IMR-90 (cell line): Measurements from ENCODE around the gene GNAZ. TPM values are rescaled to one million over a fixed set of nuclear protein-coding genes. Genes with fewer than 3 reads are reported as not detected.

ENCODE experiments used
- ATAC-seq: fragments of 200-7000 bp; cut with Tn5 transposase; 2 replicates; pipeline ENCODE4 v1.9.1; 2020; ENCODE audit warnings: low read depth, mild to moderate bottlenecking, moderate library complexity
- BruUV-seq: library from RNA; stranded (reverse); fragments of 400-500 nt; replicated peaks from 2 replicates; lab custom pipeline; 2021; lab: Mats Ljungman, UMichigan
- CTCF ChIA-PET: fragments of 300-600 bp; formaldehyde crosslinking; extraction: SDS; loops from one replicate; lab custom pipeline; 2021; ENCODE audit warnings: antibody characterized with exemption; lab: Yijun Ruan, JAX
- POLR2A ChIA-PET: fragments of 300-600 bp; sonication (Branson Sonifier 250); formaldehyde crosslinking; loops from one replicate; lab custom pipeline; 2022; ENCODE audit warnings: antibody characterized with exemption; ENCODE audit not compliant: unreplicated experiment; lab: Charles Lee
- DNase-seq: peaks from one replicate; pipeline ENCODE4 v3.0.0; 2013
- H2AFZ ChIP-seq: replicated peaks from 2 replicates; pipeline ENCODE3; 2013; ENCODE audit warnings: low read length, mild to moderate bottlenecking; ENCODE audit not compliant: poor library complexity
- H2AK5ac ChIP-seq: 2 replicates; pipeline ENCODE4 v1.6.1; 2013; ENCODE audit warnings: low read depth, low read length, inconsistent platforms
- H2AK9ac ChIP-seq: replicated peaks from 2 replicates; pipeline ENCODE3; 2013; ENCODE audit warnings: mild to moderate bottlenecking, low read depth, low read length, moderate library complexity; ENCODE audit not compliant: poor library complexity
- H2BK120ac ChIP-seq: 2 replicates; pipeline ENCODE4 v1.6.1; 2013; ENCODE audit warnings: low read depth, low read length, inconsistent platforms
- H2BK15ac ChIP-seq: 3 replicates; pipeline ENCODE4 v1.6.1; 2013; ENCODE audit warnings: low read depth, low read length, inconsistent platforms
- H2BK20ac ChIP-seq: 2 replicates; pipeline ENCODE4 v1.6.1; 2013; ENCODE audit warnings: low read depth, mild to moderate bottlenecking, inconsistent platforms, low read length, moderate library complexity
- H2BK5ac ChIP-seq: 2 replicates; pipeline ENCODE4 v1.6.1; 2013; ENCODE audit warnings: mild to moderate bottlenecking, low read depth, low read length, inconsistent platforms; ENCODE audit not compliant: poor library complexity, severe bottlenecking
- H3K14ac ChIP-seq: replicated peaks from 2 replicates; pipeline ENCODE4 v1.6.1; 2013; ENCODE audit warnings: low read depth, low read length, inconsistent platforms
- H3K18ac ChIP-seq: 2 replicates; pipeline ENCODE4 v1.6.1; 2013; ENCODE audit warnings: low read depth, low read length, control low read depth
- H3K23ac ChIP-seq: 2 replicates; pipeline ENCODE4 v1.6.1; 2013; ENCODE audit warnings: low read depth, low read length, inconsistent platforms
- H3K27ac ChIP-seq: 2 replicates; pipeline ENCODE4 v1.5.1; 2013; ENCODE audit warnings: mild to moderate bottlenecking, control low read depth, low read length; ENCODE audit not compliant: insufficient read depth
- H3K27me3 ChIP-seq: 2 replicates; pipeline ENCODE4 v1.6.1; 2013; ENCODE audit warnings: low read length; ENCODE audit not compliant: control insufficient read depth, insufficient read depth
- H3K36me3 ChIP-seq: 2 replicates; pipeline ENCODE4 v1.6.1; 2013; ENCODE audit warnings: low read length, mixed read lengths; ENCODE audit not compliant: control insufficient read depth, insufficient read depth
- H3K4ac ChIP-seq: 2 replicates; pipeline ENCODE4 v1.6.1; 2013; ENCODE audit warnings: low read depth, low read length, inconsistent platforms
- H3K4me1 ChIP-seq: 2 replicates; pipeline ENCODE4 v1.6.1; 2013; ENCODE audit warnings: low read length, mixed read lengths; ENCODE audit not compliant: control insufficient read depth, insufficient read depth
- H3K4me2 ChIP-seq: 2 replicates; pipeline ENCODE4 v1.6.1; 2013; ENCODE audit warnings: low read depth, mild to moderate bottlenecking, control low read depth, low read length, moderate library complexity
- H3K4me3 ChIP-seq: 2 replicates; pipeline ENCODE4 v1.5.1; 2013; ENCODE audit warnings: low read depth, mild to moderate bottlenecking, control low read depth, low read length, moderate library complexity; ENCODE audit not compliant: insufficient read depth
- H3K56ac ChIP-seq: 2 replicates; pipeline ENCODE4 v1.6.1; 2013; ENCODE audit warnings: low read length, inconsistent platforms; ENCODE audit not compliant: insufficient read depth; ENCODE audit errors: extremely low read depth
- H3K79me1 ChIP-seq, 2 experiments: 2 replicates each; pipeline ENCODE4 v1.6.1; 2013; ENCODE audit warnings: low read length in 2 of 2, inconsistent platforms in 1 of 2, low read depth in 1 of 2
- H3K9ac ChIP-seq: 2 replicates; pipeline ENCODE4 v1.6.1; 2013; ENCODE audit warnings: low read depth, low read length, control low read depth
- H3K9me1 ChIP-seq: 2 replicates; pipeline ENCODE4 v1.6.1; 2013; ENCODE audit warnings: low read length, inconsistent platforms; ENCODE audit not compliant: insufficient read depth
- H3K9me3 ChIP-seq: 2 replicates; pipeline ENCODE4 v1.6.1; 2013; ENCODE audit warnings: low read length; ENCODE audit not compliant: control insufficient read depth, insufficient read depth
- H4K20me1 ChIP-seq: 2 replicates; pipeline ENCODE4 v1.6.1; 2013; ENCODE audit warnings: low read length, inconsistent platforms; ENCODE audit not compliant: insufficient read depth
- H4K5ac ChIP-seq: 2 replicates; pipeline ENCODE4 v1.6.1; 2013; ENCODE audit warnings: mild to moderate bottlenecking, low read depth, low read length, control low read depth
- H4K8ac ChIP-seq, 2 experiments: 2 replicates each; pipeline ENCODE4 v1.6.1; 2013; ENCODE audit warnings: low read depth in 2 of 2, low read length in 2 of 2, control low read depth in 1 of 2, inconsistent platforms in 1 of 2
- H4K91ac ChIP-seq: 2 replicates; pipeline ENCODE4 v1.6.1; 2013; ENCODE audit warnings: low read depth, low read length, inconsistent platforms; ENCODE audit not compliant: insufficient read depth
- BHLHE40 ChIP-seq: fragments of 150-350 bp; IDR thresholded peaks from 2 replicates; pipeline ENCODE4 v1.6.1; 2016; ENCODE audit warnings: mild to moderate bottlenecking, low read depth, low read length
- CEBPB ChIP-seq: IDR thresholded peaks from 2 replicates; pipeline ENCODE4 v1.6.1; 2012; ENCODE audit warnings: low read depth, low read length, improper control_type of control experiment
- CHD1 ChIP-seq: IDR thresholded peaks from 2 replicates; pipeline ENCODE4 v1.6.1; 2012; ENCODE audit warnings: low read depth, low read length, improper control_type of control experiment
- CTCF ChIP-seq: conservative IDR thresholded peaks from 2 replicates; pipeline ENCODE4 v1.5.1; 2012; ENCODE audit warnings: mild to moderate bottlenecking, low read depth, low read length, improper control_type of control experiment
- ELK1 ChIP-seq: fragments of 150-350 bp; IDR thresholded peaks from 2 replicates; pipeline ENCODE4 v1.6.1; 2016; ENCODE audit warnings: low read depth, mild to moderate bottlenecking, low read length, moderate library complexity, borderline replicate concordance
- FOS ChIP-seq: fragments of 150-350 bp; IDR thresholded peaks from 2 replicates; pipeline ENCODE4 v1.6.1; 2016; ENCODE audit warnings: low read depth, low read length
- MAFK ChIP-seq: IDR thresholded peaks from 2 replicates; pipeline ENCODE4 v1.6.1; 2012; ENCODE audit warnings: low read depth, low read length, improper control_type of control experiment
- MAZ ChIP-seq: IDR thresholded peaks from 2 replicates; pipeline ENCODE4 v1.6.1; 2012; ENCODE audit warnings: low read depth, mild to moderate bottlenecking, low read length, improper control_type of control experiment, moderate library complexity, borderline replicate concordance
- MXI1 ChIP-seq: IDR thresholded peaks from 2 replicates; pipeline ENCODE4 v1.6.1; 2012; ENCODE audit warnings: low read depth, mild to moderate bottlenecking, low read length, moderate library complexity, borderline replicate concordance
- POLR2A ChIP-seq: IDR thresholded peaks from 2 replicates; pipeline ENCODE4 v1.6.1; 2012; ENCODE audit warnings: mild to moderate bottlenecking, low read depth, low read length
- RAD21 ChIP-seq: IDR thresholded peaks from 2 replicates; pipeline ENCODE4 v1.6.1; 2012; ENCODE audit warnings: low read length, improper control_type of control experiment
- RFX5 ChIP-seq: IDR thresholded peaks from 2 replicates; pipeline ENCODE4 v1.8.0; 2012; ENCODE audit warnings: low read depth, mild to moderate bottlenecking, low read length, moderate library complexity
- SMC3 ChIP-seq: fragments of 150-350 bp; IDR thresholded peaks from 2 replicates; pipeline ENCODE4 v1.6.1; 2016; ENCODE audit warnings: low read depth, mild to moderate bottlenecking, antibody characterized with exemption, low read length, moderate library complexity
- USF2 ChIP-seq: fragments of 150-350 bp; IDR thresholded peaks from 2 replicates; pipeline ENCODE4 v1.6.1; 2017; ENCODE audit warnings: mild to moderate bottlenecking, antibody characterized with exemption, low read length, low read depth
- WGBS, 2 experiments: methylation state at CpG; one replicate each; pipeline versions ENCODE4 v1.1.5 to v1.1.7; 2013; ENCODE audit warnings: missing lambda C conversion rate in 2 of 2; ENCODE audit not compliant: insufficient read length in 1 of 2; ENCODE audit errors: extremely low coverage in 2 of 2; 5-methylcytosine and 5-hydroxymethylcytosine counted together
- dilution Hi-C: fragments of 300-500 bp; cut with HindIII; formaldehyde crosslinking; loops from one replicate; pipeline ENCODE4 v1.14.3; 2018; ENCODE audit warnings: low sequenced_read_pairs; ENCODE audit not compliant: unreplicated experiment
- in situ Hi-C: fragments of 300-500 bp; cut with MboI; formaldehyde crosslinking; loops from 3 replicates; pipeline ENCODE4 v1.14.3; 2019; ENCODE audit warnings: low sequenced_read_pairs, inconsistent platforms, mixed read lengths
- intact Hi-C: fragments of 100-400 bp; cut with micrococcal nuclease; formaldehyde crosslinking; loops from 2 replicates; pipeline ENCODE4 v1.10.0; 2022
- polyA plus RNA-seq, 3 experiments: library from polyadenylated mRNA; depleted of rRNA; stranded (reverse); fragments of >200 nt; gene quantifications; 2 replicates each; pipeline ENCODE4 v1.2.3, GENCODE V29; 2012; ENCODE audit warnings: low replicate concordance in 1 of 3
- total RNA-seq: library from RNA; depleted of rRNA; stranded (reverse); fragments of >200 nt; gene quantifications from 2 replicates; pipeline ENCODE4 v1.2.3, GENCODE V29; 2012

Gene GNAZ
- total and polyA plus RNA-seq, 2 of the 4 experiments (the other 2 are of a cell fraction) = 1.5 to 2.5 TPM

- no TSS peak for BruUV-seq
- Histone ChIP-seq H3K4me1 (no peaks in the 10 kb centered on the region), H3K4ac (no peak overlapping the region), H3K4me2 (no peak overlapping the region), H3K14ac (no peak overlapping the region), H2BK5ac (no peak overlapping the region), H3K9me1 (no peaks in the 10 kb centered on the region), H4K91ac (no peak overlapping the region), H2BK120ac (no peak overlapping the region), H4K5ac (no peak overlapping the region), H2BK15ac (no peak overlapping the region), H3K9ac (no peak overlapping the region), H3K4me3 (no peak overlapping the region), H3K36me3 (no peaks in the 10 kb centered on the region), H3K9me3 (no peaks in the 10 kb centered on the region), H2BK20ac (no peak overlapping the region), H2AK9ac (no peak overlapping the region), H2AFZ (no peak overlapping the region), H3K18ac (no peak overlapping the region), H3K27me3 (peaks cover 4% of the 10 kb centered on the region), H3K79me1 (no peaks in the 10 kb centered on the region), H2AK5ac (no peak overlapping the region), H4K20me1 (no peaks in the 10 kb centered on the region), H3K56ac (no peak overlapping the region), H3K23ac (no peak overlapping the region), H4K8ac (no peak overlapping the region), H3K27ac (no peak overlapping the region)
- WGBS, 2 experiments = 71% methylated on average over 2 of the region's 10 CpGs; no CpG with 5 or more reads in 1 of the 2 experiments
- ChIA-PET CTCF (no interaction called here), POLR2A (no interaction called here)
- intact Hi-C loops (no loop called here), in situ Hi-C loops (no loop called here), dilution Hi-C loops (no loop called here)
- no peak for ATAC-seq
- TF ChIP-seq MAZ = no peak
- no peak for TF ChIP-seq USF2
- TF ChIP-seq MAFK = no peak
- no peak for TF ChIP-seq RFX5
- TF ChIP-seq POLR2A = no peak
- TF ChIP-seq FOS = no peak
- no peak for TF ChIP-seq MXI1
- TF ChIP-seq CEBPB = no peak
- TF ChIP-seq BHLHE40 = no peak
- TF ChIP-seq CHD1 = no peak
- TF ChIP-seq ELK1 = no peak
- no peak for TF ChIP-seq CTCF
- TF ChIP-seq RAD21 = no peak
- no peak for TF ChIP-seq SMC3
- no peak for DNase-seq
Measured at GRCh38 chr22:23034621-23035556, 35.4 kb upstream of the GNAZ start.
